Subcutaneous adipose tissue (tissue), 4 donors: ENCODE data around the gene ERVMER34-1. TPM values are rescaled to one million over a fixed set of nuclear protein-coding genes. Genes with fewer than 3 reads are reported as not detected.

Experiments
- total RNA-seq, 4 donors: library from RNA; depleted of rRNA; stranded (reverse); fragments of >200 nt; gene quantifications; one replicate each; pipeline ENCODE4 v1.1.0, GENCODE V29; 2016
- TF ChIP-seq, protein P1 (sequence below): fragments of 450-650 bp; IDR thresholded peaks from one replicate; pipeline ENCODE4 v1.5.1; 2016; ENCODE audit warnings: low read depth, mild to moderate bottlenecking, control low read depth, antibody characterized with exemption, moderate library complexity

The ERVMER34-1 gene, protein sequence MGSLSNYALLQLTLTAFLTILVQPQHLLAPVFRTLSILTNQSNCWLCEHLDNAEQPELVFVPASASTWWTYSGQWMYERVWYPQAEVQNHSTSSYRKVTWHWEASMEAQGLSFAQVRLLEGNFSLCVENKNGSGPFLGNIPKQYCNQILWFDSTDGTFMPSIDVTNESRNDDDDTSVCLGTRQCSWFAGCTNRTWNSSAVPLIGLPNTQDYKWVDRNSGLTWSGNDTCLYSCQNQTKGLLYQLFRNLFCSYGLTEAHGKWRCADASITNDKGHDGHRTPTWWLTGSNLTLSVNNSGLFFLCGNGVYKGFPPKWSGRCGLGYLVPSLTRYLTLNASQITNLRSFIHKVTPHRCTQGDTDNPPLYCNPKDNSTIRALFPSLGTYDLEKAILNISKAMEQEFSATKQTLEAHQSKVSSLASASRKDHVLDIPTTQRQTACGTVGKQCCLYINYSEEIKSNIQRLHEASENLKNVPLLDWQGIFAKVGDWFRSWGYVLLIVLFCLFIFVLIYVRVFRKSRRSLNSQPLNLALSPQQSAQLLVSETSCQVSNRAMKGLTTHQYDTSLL
- under 1 TPM in 1 of 4 donors, not detected in 3; 0.51 TPM for total RNA-seq

DNA sequence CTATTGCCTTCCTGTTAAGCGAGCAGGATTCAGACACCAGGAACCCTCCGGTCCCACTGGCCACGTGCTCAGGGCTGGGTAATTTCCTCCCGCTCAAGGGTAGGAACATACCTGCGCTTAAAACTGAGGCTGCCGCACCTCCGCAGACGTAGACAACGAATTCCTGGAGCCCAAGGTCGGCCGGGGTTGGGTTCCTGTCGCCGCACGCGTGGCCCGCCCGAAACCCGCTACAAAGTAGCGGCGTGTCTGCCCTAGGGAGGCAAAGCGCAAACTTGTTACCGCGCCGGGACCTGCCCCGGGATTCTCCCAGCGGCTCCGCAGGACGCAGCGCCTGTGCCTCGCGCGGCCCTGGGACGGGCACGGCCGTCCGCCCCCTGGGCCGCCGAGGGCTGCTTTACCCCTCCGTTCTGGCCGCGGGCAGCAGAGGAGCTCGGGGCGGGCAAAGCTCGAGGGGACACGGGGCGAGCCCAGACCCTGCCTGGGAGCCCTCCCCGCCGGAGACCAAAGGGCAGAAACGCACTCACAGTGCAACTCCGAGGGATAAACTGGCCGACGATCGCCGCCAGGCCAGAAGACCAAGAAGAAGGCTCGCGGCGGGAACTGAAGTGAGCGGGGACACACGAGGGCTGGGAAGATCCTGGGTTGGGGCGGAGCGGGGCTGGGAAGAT, at the start of gene ERVMER34-1:
ERVMER34-1 (minus strand) TSS at position 607 of the 668 bp plus-strand sequence. CDS start 5,905 bp downstream, outside the sequence.
- TF ChIP-seq, protein P1, sequence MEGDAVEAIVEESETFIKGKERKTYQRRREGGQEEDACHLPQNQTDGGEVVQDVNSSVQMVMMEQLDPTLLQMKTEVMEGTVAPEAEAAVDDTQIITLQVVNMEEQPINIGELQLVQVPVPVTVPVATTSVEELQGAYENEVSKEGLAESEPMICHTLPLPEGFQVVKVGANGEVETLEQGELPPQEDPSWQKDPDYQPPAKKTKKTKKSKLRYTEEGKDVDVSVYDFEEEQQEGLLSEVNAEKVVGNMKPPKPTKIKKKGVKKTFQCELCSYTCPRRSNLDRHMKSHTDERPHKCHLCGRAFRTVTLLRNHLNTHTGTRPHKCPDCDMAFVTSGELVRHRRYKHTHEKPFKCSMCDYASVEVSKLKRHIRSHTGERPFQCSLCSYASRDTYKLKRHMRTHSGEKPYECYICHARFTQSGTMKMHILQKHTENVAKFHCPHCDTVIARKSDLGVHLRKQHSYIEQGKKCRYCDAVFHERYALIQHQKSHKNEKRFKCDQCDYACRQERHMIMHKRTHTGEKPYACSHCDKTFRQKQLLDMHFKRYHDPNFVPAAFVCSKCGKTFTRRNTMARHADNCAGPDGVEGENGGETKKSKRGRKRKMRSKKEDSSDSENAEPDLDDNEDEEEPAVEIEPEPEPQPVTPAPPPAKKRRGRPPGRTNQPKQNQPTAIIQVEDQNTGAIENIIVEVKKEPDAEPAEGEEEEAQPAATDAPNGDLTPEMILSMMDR = no peak

DNA sequence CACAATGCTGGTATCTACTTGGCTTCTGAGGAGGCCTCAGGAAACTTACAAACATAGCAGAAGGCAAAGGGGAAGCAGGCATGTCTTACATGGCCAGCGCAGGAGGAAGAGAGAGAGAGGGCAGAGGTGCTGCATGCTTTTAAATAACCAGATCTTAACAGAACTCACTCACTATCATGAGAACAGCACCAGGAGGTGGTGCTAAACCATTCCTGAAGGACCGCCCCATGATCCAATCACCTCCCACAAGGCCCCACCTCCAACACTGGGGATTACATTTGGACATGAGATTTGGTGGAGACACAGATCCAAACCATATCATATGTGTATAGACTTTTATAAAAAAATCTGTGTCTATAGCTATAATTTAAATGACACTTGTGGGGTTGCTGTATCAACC, 48.6 kb upstream of the ERVMER34-1 start:
- TF ChIP-seq, protein P1 = no peak

DNA sequence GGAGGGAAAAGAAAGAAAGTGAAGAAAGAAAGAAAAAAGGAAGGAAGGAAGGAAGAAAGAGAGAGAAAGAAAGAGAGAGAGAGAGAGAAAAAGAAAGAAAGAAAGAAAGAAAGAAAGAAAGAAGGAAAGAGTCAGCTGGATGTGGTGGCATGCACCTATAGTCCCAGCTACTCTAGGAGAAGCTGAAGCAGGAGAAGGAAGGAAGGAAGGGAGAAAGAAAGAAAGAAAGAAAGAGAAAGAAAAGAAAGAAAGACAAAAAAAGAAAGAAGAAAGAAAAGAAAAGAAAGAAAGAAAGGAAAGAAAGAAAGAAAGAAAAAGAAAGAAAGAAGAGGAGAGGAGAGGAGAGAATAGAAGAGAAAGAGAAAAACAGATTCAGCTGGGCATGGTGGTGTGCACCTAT, 44.3 kb upstream of the ERVMER34-1 start:
- TF ChIP-seq, protein P1 = no peak

DNA sequence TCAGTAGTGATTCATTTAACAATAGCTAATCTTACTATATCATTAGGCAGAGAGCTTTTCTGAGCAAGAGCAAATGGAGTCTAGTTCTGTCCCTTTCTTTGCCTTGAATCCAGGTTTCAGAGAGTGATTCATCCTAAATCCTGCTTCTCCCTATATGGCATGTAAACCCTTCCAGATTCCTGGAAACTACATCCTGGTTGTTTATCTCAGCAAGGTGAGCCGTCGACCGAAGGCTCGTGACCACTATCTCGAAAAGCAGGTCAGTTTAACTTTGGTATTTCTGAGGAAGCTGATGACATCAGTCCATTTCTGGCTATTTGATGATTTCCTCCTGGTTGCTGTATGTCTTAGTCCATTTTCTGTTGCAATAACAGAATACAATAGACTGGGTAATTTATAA, 40.7 kb upstream of the ERVMER34-1 start:
- TF ChIP-seq, protein P1 = no peak

DNA sequence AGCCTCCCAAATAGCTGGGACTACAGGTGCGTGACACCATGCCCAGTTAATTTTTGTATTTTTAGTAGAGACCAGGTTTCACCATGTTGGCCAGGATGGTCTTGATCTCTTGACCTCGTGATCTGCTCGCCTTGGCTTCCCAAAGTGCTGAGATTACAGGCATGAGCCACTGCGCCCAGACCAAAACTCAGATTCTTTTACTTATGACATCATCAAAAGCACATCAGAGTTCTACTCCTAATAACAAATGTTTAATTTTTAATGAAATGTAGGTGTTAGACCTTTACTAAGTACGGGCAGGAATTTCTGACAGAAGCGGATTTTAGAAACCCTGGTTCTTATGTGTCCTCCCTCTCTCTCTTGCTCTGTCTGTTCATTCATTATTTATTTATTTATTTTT, 38.5 kb upstream of the ERVMER34-1 start:
- TF ChIP-seq, protein P1 = no peak

DNA sequence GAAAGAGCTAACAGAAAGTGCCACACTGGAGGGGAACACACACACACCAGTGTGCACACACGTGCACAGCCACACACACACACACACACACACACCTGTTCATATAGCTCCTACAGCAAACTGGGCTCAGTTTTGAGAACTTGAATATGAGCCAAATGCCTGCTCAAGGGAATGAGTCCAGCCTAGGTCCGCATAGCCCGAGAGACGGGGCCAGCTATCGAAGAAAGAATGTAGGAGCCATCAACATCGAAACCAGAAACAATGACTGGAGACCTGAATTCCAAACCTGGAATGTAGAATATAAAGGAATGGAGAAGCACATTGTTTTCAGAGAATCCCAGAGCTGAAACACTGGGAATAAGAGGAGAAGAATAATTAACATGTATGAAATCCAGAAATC, 37.6 kb upstream of the ERVMER34-1 start:
- TF ChIP-seq, protein P1 = no peak

DNA sequence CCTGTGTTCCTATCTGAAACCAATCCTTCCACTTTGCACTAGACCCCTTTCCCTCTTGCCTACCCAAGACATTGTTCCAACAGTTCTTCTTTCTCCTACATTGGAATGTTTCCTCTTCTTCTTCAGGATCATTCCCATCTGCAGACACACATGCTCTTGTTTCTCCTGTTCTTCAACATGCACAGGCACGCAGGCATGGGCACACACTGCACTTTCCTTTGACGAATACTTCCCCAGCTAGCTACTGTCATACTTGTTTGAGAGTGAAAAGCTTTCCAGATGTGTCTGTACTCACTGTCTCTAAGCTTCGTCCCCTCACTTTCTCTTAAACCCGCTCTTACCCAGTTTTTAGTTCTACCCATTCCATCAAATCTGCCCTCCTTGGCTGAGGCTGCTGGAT, 31.8 kb upstream of the ERVMER34-1 start:
- TF ChIP-seq, protein P1 = no peak
